GM23338 (cell line): ENCODE data around the gene ZNF804B. TPM values are rescaled to one million over a fixed set of nuclear protein-coding genes. Genes with fewer than 3 reads are reported as not detected.
A peak's percentile ranks its signal among the peaks of the same experiment; 100 is the strongest.

Experiments used
- ATAC-seq: fragments of 200-7000 bp; cut with Tn5 transposase; 3 replicates; pipeline ENCODE4 v1.9.1; 2020
- DNase-seq: peaks from one replicate; pipeline ENCODE4 v3.0.0-alpha.2; 2015; ENCODE audit warnings: low spot score
- H2AFZ ChIP-seq: fragments of 200-600 bp; sonication (generic); 2 replicates; pipeline ENCODE4 v1.8.0; 2016; ENCODE audit warnings: antibody characterized with exemption, mild to moderate bottlenecking, moderate library complexity
- H3F3A ChIP-seq: fragments of 200-600 bp; sonication (generic); replicated peaks from 2 replicates; pipeline ENCODE4 v1.8.0; 2017; ENCODE audit warnings: antibody characterized with exemption, mixed run types, low read depth
- H3K27ac ChIP-seq: fragments of 200-600 bp; sonication (generic); 2 replicates; pipeline ENCODE4 v1.6.1; 2016; ENCODE audit warnings: low read depth
- H3K27me3 ChIP-seq: fragments of 200-600 bp; sonication (generic); 2 replicates; pipeline ENCODE4 v1.8.0; 2016; ENCODE audit warnings: mild to moderate bottlenecking, mixed run types, moderate library complexity; ENCODE audit not compliant: insufficient read depth
- H3K36me3 ChIP-seq: fragments of 200-600 bp; sonication (generic); 2 replicates; pipeline ENCODE4 v1.8.0; 2016; ENCODE audit warnings: mild to moderate bottlenecking; ENCODE audit not compliant: insufficient read depth
- H3K4me1 ChIP-seq: fragments of 200-600 bp; sonication (generic); 2 replicates; pipeline ENCODE4 v1.8.0; 2016; ENCODE audit warnings: mild to moderate bottlenecking, moderate library complexity; ENCODE audit not compliant: insufficient read depth
- H3K4me2 ChIP-seq: fragments of 200-600 bp; sonication (generic); 2 replicates; pipeline ENCODE4 v1.7.1; 2017; ENCODE audit warnings: mixed run types
- H3K4me3 ChIP-seq: fragments of 200-600 bp; sonication (generic); 2 replicates; pipeline ENCODE4 v1.6.1; 2016; ENCODE audit warnings: mixed run types
- H3K79me2 ChIP-seq: fragments of 200-600 bp; sonication (generic); replicated peaks from 2 replicates; pipeline ENCODE4 v1.8.0; 2017; ENCODE audit warnings: mild to moderate bottlenecking; ENCODE audit not compliant: insufficient read depth
- H3K9me2 ChIP-seq: fragments of 200-600 bp; sonication (generic); 2 replicates; pipeline ENCODE4 v1.8.0; 2017; ENCODE audit not compliant: insufficient read depth
- H4K20me1 ChIP-seq: fragments of 200-600 bp; sonication (generic); replicated peaks from 2 replicates; pipeline ENCODE4 v1.8.0; 2017; ENCODE audit warnings: mild to moderate bottlenecking; ENCODE audit not compliant: insufficient read depth
- H3K27ac Mint-ChIP-seq: 2 replicates; pipeline ENCODE4 v1.8.0; 2020; ENCODE audit warnings: inconsistent platforms, mild to moderate bottlenecking, moderate library complexity, mixed read lengths
- H3K27me3 Mint-ChIP-seq: 3 replicates; pipeline ENCODE4 v1.8.0; 2022; ENCODE audit warnings: low read depth, mild to moderate bottlenecking, moderate library complexity, mixed read lengths, inconsistent platforms; ENCODE audit not compliant: insufficient read depth, poor library complexity
- H3K36me3 Mint-ChIP-seq: 3 replicates; pipeline ENCODE4 v1.8.0; 2021; ENCODE audit warnings: low read depth, mild to moderate bottlenecking, inconsistent platforms, moderate library complexity, mixed read lengths
- H3K4me1 Mint-ChIP-seq: 3 replicates; pipeline ENCODE4 v1.8.0; 2020; ENCODE audit warnings: mild to moderate bottlenecking, inconsistent platforms, mixed read lengths
- H3K4me3 Mint-ChIP-seq: 3 replicates; pipeline ENCODE4 v1.8.0; 2021; ENCODE audit warnings: moderate library complexity, mild to moderate bottlenecking, inconsistent platforms, mixed read lengths
- H3K9me3 Mint-ChIP-seq: 3 replicates; pipeline ENCODE4 v1.8.0; 2020; ENCODE audit warnings: moderate library complexity, mild to moderate bottlenecking, inconsistent platforms, mixed read lengths
- CREB1 ChIP-seq: fragments of 250-450 bp; sonication (Bioruptor Pico); IDR thresholded peaks from 2 replicates; pipeline ENCODE4 v1.5.0; 2020; ENCODE audit warnings: low read depth, mild to moderate bottlenecking, moderate library complexity
- CTCF ChIP-seq, 2 experiments: fragments of 200-600 bp in 1 of 2; sonication (generic) in 1 of 2; conservative IDR thresholded peaks; 2 replicates each; pipeline versions ENCODE4 v1.5.1 to v1.6.1; 2016 to 2017; ENCODE audit warnings: antibody characterized with exemption in 2 of 2, low read depth in 2 of 2, mild to moderate bottlenecking in 2 of 2, moderate library complexity in 1 of 2
- ETS1 ChIP-seq: IDR thresholded peaks from 2 replicates; pipeline ENCODE4 v1.6.1; 2016; ENCODE audit warnings: antibody characterized with exemption
- EZH2 ChIP-seq: fragments of 200-600 bp; sonication (generic); IDR thresholded peaks from one replicate; pipeline ENCODE4 v1.8.0; 2017; ENCODE audit warnings: antibody characterized with exemption, mild to moderate bottlenecking, low read depth; ENCODE audit not compliant: unreplicated experiment
- EZH2phosphoT487 ChIP-seq: fragments of 200-600 bp; sonication (generic); IDR thresholded peaks from one replicate; pipeline ENCODE4 v1.8.1; 2018; ENCODE audit warnings: antibody characterized with exemption; ENCODE audit not compliant: unreplicated experiment
- JUNB ChIP-seq: IDR thresholded peaks from one replicate; pipeline ENCODE4 v1.6.1; 2016; ENCODE audit warnings: antibody characterized with exemption; ENCODE audit not compliant: unreplicated experiment
- NANOG ChIP-seq: IDR thresholded peaks from 2 replicates; pipeline ENCODE4 v1.6.1; 2016; ENCODE audit warnings: antibody characterized with exemption, borderline replicate concordance
- POLR2AphosphoS5 ChIP-seq: IDR thresholded peaks from 2 replicates; pipeline ENCODE4 v1.6.1; 2016; ENCODE audit warnings: antibody characterized with exemption, low read depth
- STAT1 ChIP-seq: IDR thresholded peaks from one replicate; pipeline ENCODE4 v1.6.1; 2016; ENCODE audit warnings: antibody characterized with exemption; ENCODE audit not compliant: unreplicated experiment
- ZNF114 ChIP-seq: fragments of 250-450 bp; sonication (Bioruptor Pico); IDR thresholded peaks from 2 replicates; pipeline ENCODE4 v1.5.0; 2020; ENCODE audit warnings: mild to moderate bottlenecking, moderate library complexity
- ZNF331 ChIP-seq: fragments of 250-450 bp; sonication (Bioruptor Pico); IDR thresholded peaks from 2 replicates; pipeline ENCODE4 v1.5.0; 2020; ENCODE audit warnings: low read depth, mild to moderate bottlenecking, moderate library complexity
- polyA plus RNA-seq: library from polyadenylated mRNA; unstranded; fragments of >200 nt; fragmentation: Nextera tagmentation; extraction: Ambion mirVana; gene quantifications from 2 replicates; pipeline ENCODE4 v1.2.1, GENCODE V29; 2016
- total RNA-seq: library from RNA; depleted of rRNA; stranded (reverse); fragments of >200 nt; shearing (Covaris generic); gene quantifications from 2 replicates; pipeline ENCODE4 v1.2.3, GENCODE V29; 2014
- TF ChIP-seq, protein P1 (sequence below): fragments of 250-450 bp; sonication (Bioruptor Pico); IDR thresholded peaks from 2 replicates; pipeline ENCODE4 v1.5.0; 2020; ENCODE audit warnings: mild to moderate bottlenecking, moderate library complexity
- TF ChIP-seq, protein P2 (sequence below): IDR thresholded peaks from one replicate; pipeline ENCODE4 v1.6.1; 2018; ENCODE audit warnings: antibody characterized with exemption; ENCODE audit not compliant: unreplicated experiment

ZNF804B gene
- total and polyA plus RNA-seq, 2 experiments from 2014 or later = not detected

DNA sequence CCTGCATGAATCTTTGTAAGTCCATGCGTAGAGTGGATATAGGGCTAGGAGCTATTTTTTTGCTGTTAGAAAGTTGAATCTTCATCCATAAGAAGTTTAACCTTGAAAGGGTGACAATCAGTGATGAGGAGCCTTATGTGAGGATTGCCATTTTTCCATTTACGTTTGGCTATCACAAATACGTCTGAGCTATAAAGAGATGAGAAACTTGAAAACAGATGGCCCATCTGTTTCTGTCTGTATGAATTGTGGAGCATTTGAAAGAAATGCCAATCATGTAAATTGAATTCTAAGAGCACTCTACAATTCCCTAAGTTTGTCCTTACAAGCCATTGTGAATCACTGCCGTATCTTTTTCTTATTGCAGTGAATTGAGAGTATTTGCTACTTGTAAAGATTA, 205.9 kb downstream of the ZNF804B start:
- Histone ChIP-seq H2AFZ (no peak overlapping the region), H3K4me3 (no peak overlapping the region), H3K9me2 (0 out of 2 replicates have a peak, but pooled peaks cover 5% of the 10 kb centered on the region), H3K4me1 (peaks cover 16% of the 10 kb centered on the region), H3K4me2 (peak overlapping the region; percentile 14), H3K79me2 (no peaks in the 10 kb centered on the region), H3K27ac (peak overlapping the region; percentile 35), H3K27me3 (no peaks in the 10 kb centered on the region), H3K36me3 (no peaks in the 10 kb centered on the region), H4K20me1 (no peaks in the 10 kb centered on the region), H3F3A (no peaks in the 10 kb centered on the region)
- DNase-seq (no peak), ATAC-seq (no peak)
- no peak overlapping the region for H3K4me3 Mint-ChIP-seq
- H3K27me3 Mint-ChIP-seq = peaks cover 3% of the 10 kb centered on the region
- peaks cover 16% of the 10 kb centered on the region for H3K4me1 Mint-ChIP-seq
- peak overlapping the region; percentile 61 for H3K27ac Mint-ChIP-seq
- H3K9me3 Mint-ChIP-seq = peaks cover 11% of the 10 kb centered on the region
- TF ChIP-seq EZH2phosphoT487 (no peak), CREB1 (CRISPR knock-in tag) (no peak), ZNF114 (CRISPR knock-in tag) (no peak), CTCF (conservative IDR thresholded peaks at IDR 0.05; ENCODE audit: low read depth in 2 of 2) (no peak), NANOG (no peak), ETS1 (no peak), JUNB (no peak), ZNF331 (CRISPR knock-in tag) (no peak), STAT1 (no peak), EZH2 (no peak), POLR2AphosphoS5 (no peak)
- TF ChIP-seq, protein P1, sequence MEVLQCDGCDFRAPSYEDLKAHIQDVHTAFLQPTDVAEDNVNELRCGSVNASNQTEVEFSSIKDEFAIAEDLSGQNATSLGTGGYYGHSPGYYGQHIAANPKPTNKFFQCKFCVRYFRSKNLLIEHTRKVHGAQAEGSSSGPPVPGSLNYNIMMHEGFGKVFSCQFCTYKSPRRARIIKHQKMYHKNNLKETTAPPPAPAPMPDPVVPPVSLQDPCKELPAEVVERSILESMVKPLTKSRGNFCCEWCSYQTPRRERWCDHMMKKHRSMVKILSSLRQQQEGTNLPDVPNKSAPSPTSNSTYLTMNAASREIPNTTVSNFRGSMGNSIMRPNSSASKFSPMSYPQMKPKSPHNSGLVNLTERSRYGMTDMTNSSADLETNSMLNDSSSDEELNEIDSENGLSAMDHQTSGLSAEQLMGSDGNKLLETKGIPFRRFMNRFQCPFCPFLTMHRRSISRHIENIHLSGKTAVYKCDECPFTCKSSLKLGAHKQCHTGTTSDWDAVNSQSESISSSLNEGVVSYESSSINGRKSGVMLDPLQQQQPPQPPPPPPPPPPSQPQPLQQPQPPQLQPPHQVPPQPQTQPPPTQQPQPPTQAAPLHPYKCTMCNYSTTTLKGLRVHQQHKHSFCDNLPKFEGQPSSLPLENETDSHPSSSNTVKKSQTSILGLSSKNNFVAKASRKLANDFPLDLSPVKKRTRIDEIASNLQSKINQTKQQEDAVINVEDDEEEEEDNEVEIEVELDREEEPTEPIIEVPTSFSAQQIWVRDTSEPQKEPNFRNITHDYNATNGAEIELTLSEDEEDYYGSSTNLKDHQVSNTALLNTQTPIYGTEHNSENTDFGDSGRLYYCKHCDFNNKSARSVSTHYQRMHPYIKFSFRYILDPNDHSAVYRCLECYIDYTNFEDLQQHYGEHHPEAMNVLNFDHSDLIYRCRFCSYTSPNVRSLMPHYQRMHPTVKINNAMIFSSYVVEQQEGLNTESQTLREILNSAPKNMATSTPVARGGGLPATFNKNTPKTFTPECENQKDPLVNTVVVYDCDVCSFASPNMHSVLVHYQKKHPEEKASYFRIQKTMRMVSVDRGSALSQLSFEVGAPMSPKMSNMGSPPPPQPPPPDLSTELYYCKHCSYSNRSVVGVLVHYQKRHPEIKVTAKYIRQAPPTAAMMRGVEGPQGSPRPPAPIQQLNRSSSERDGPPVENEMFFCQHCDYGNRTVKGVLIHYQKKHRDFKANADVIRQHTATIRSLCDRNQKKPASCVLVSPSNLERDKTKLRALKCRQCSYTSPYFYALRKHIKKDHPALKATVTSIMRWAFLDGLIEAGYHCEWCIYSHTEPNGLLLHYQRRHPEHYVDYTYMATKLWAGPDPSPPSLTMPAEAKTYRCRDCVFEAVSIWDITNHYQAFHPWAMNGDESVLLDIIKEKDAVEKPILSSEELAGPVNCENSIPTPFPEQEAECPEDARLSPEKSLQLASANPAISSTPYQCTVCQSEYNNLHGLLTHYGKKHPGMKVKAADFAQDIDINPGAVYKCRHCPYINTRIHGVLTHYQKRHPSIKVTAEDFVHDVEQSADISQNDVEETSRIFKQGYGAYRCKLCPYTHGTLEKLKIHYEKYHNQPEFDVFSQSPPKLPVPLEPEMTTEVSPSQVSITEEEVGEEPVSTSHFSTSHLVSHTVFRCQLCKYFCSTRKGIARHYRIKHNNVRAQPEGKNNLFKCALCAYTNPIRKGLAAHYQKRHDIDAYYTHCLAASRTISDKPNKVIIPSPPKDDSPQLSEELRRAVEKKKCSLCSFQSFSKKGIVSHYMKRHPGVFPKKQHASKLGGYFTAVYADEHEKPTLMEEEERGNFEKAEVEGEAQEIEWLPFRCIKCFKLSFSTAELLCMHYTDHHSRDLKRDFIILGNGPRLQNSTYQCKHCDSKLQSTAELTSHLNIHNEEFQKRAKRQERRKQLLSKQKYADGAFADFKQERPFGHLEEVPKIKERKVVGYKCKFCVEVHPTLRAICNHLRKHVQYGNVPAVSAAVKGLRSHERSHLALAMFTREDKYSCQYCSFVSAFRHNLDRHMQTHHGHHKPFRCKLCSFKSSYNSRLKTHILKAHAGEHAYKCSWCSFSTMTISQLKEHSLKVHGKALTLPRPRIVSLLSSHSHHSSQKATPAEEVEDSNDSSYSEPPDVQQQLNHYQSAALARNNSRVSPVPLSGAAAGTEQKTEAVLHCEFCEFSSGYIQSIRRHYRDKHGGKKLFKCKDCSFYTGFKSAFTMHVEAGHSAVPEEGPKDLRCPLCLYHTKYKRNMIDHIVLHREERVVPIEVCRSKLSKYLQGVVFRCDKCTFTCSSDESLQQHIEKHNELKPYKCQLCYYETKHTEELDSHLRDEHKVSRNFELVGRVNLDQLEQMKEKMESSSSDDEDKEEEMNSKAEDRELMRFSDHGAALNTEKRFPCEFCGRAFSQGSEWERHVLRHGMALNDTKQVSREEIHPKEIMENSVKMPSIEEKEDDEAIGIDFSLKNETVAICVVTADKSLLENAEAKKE (CRISPR knock-in tag) = no peak
- TF ChIP-seq, protein P2, sequence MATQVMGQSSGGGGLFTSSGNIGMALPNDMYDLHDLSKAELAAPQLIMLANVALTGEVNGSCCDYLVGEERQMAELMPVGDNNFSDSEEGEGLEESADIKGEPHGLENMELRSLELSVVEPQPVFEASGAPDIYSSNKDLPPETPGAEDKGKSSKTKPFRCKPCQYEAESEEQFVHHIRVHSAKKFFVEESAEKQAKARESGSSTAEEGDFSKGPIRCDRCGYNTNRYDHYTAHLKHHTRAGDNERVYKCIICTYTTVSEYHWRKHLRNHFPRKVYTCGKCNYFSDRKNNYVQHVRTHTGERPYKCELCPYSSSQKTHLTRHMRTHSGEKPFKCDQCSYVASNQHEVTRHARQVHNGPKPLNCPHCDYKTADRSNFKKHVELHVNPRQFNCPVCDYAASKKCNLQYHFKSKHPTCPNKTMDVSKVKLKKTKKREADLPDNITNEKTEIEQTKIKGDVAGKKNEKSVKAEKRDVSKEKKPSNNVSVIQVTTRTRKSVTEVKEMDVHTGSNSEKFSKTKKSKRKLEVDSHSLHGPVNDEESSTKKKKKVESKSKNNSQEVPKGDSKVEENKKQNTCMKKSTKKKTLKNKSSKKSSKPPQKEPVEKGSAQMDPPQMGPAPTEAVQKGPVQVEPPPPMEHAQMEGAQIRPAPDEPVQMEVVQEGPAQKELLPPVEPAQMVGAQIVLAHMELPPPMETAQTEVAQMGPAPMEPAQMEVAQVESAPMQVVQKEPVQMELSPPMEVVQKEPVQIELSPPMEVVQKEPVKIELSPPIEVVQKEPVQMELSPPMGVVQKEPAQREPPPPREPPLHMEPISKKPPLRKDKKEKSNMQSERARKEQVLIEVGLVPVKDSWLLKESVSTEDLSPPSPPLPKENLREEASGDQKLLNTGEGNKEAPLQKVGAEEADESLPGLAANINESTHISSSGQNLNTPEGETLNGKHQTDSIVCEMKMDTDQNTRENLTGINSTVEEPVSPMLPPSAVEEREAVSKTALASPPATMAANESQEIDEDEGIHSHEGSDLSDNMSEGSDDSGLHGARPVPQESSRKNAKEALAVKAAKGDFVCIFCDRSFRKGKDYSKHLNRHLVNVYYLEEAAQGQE = no peak
- peaks cover 21% of the 10 kb centered on the region for H3K36me3 Mint-ChIP-seq
